Stimulated activated CD8-positive, alpha-beta memory T cell treated with anti-CD3 and anti-CD28 coated beads, Interleukin-15, amount 100 ng/mL, for 1 hour (primary cell): Measurements from ENCODE around the gene STX5.
"Not testable (repeated sequence)": the region's sequence is repeated elsewhere in the genome, so short reads cannot be mapped to it uniquely, and the experiment has no call there.

Experiments
- DNase-seq: peaks from one replicate; pipeline ENCODE4 v3.0.0-alpha.2; 2020; ENCODE audit warnings: low read depth

STX5 gene

DNA sequence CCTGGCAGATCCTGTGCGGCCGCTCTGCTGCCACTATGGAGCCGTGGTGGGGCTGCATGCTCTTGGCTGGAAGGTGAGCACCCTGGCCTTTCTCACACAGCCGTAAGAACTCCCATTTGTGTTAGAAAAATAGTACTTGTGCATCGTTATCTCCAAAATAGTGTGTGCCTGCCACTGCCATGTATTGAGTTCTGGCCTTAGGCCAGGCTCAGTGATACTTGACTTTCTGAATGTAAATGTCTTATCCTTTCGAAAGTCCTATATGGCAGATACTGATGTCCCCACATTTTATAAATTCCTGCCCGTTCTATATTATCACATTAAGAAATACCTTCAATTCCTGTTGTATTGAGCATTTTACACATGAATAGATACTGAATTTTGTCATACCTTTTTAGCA lies 49.1 kb downstream of the STX5 start:
- DNase-seq = no peak

DNA sequence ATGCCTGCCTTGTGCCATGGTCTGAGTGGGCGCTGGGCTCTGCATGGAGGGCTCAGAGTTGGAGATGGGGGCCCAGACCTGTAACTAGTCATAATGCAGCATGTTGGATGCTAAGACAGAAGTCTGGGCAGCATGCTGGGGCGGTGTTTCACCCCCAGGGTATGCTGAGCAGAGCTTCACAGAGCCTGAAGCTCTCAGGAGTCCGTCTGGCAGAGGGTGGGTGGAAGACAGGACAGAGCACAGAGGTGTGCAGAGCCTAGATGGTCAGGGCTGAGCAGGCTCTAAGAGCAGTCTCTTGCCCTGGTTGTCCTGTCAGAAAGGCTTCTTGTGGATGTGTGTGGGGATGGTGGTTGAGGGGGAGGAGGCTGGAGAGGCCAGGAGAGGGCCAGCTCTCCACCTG lies 53.4 kb downstream of the STX5 start:
- no peak for DNase-seq

DNA sequence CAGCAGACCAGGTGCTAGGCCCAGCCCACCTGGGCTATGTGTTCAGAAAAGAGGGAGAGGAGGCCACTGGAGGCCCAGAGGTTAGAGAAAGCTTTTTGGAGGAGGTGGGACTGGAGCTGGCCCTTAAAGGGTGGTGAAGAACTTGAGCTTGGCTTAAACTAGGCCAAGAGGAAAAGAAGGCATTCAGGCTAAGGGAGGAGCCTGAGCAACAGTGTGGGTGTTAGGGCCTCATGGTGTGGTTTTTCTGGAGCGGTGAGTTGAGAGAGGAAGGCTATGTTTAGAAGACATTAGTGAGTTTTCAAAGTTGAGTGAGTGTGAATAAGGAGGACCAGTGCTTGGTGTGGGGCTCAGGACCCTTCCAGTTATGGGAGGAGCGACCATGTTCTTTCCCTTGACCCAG lies 54.5 kb downstream of the STX5 start:
- DNase-seq = no peak

DNA sequence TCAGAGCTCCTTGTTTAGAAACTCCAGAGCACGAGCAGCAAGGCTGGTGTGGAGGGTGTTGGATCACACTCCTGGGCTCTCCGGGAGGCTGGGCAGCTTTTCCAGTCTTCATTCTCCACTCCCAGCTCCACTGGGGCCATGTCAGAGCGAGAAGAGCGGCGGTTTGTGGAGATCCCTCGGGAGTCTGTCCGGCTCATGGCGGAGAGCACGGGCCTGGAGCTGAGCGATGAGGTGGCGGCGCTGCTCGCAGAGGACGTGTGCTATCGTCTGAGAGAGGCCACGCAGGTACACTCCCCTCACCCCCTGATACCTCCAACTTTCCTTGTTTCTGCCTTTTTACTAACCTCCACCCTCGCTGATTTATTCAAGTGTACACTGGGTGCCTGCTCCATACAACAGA lies 56.2 kb downstream of the STX5 start:
- DNase-seq = no peak

DNA sequence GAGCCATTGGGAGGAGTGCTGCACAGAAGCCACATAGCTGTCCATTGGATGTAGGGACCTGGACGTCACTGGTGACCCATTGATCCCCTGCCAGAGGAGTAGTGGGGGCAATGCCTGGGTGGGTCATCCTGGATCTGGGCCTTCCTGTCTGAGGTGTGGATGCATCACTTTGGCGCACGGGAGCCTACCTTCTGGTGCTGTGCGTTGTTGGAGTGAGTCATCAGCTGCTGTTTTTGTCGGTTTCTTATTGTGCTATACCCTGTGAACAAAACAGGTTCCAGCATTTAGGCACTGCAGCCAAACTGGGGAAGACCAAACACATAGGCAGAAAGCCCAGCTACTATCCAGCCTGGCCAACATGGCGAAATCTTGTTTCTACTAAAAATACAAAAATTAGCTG lies 57.4 kb downstream of the STX5 start:
- DNase-seq = no peak

DNA sequence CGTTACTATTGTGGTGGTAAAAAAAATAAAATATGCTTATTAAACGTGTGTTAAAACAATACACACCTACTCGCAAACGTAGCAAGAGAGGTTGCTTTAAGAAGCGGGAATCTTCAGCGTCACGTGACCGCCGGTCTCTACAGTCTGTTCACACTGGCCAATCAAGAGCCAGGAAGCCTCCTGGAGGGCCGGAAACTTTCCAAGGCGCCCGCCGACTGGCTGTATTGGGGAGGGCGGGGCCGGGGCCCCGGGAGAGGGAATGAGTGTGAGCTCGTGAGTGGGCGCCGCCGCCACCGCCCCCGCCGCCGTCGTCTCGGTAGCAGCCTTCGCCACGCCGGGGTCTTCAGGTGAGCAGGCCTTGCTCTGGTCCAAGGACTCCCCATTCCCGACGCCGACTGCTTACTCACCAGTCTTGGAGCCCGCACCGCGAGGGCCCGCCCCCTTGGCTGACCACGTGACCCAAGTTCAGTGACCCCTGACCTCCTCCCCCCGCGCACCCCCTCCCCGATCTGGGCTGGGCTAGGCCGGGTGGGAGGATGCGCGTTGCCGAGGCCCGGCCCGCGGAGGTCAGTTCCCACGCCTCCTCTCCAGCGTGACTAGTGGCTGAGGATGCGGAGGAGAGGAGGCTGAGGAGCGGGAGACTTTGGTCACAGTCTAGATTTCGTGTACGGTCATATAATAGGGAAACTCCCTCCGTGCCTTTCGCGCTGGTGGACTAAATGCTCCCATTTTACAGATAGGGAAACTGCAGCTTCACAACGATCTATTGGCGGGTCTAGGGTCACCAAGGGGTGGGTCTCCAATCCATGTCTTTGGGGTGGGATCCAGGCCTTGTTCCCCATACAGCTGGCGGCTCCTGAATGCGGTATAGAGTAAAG lies 60.5 kb downstream of the STX5 start, which contains the start of gene TAF6L:
TAF6L (plus strand) TSS at position 253 of the 878 bp plus-strand sequence. CDS start 4,388 bp downstream, outside the sequence.
- DNase-seq = peak; percentile 81

DNA sequence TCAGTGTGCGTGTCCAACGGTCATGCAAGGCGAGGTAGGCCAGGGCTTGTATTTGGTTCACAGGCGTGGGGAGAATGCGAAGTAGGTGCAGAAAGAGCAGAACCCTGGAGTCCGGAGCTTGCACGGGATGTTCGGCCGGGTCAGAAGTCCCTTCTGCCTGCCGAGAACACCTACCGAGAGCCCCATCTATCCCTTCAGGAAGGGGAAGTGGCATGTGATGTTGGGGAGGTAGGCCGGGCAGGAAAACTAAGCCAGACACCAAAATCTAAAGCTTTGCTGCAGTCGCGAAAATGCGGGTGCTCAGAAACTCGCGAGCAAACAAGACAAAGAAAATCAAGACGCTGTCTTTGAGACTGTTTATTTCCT lies 61.1 kb downstream of the STX5 start:
- no peak for DNase-seq

DNA sequence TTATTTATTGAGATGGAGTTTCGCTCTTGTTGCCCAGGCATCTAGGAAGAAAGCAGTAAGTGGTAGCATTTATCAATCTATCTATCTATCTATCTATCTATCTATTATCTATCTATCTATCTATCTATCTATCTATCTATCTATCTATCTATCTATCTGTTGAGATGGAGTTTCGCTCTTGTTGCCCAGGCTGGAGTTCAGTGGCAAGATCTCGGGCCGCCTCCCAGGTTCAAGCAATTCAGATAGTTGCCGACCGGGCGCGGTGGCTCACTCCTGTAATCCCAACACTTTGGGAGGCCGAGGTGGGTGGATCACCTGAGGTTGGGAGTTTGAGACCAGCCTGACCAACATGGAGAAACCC lies 71.0 kb downstream of the STX5 start:
- not testable (repeated sequence) for DNase-seq

DNA sequence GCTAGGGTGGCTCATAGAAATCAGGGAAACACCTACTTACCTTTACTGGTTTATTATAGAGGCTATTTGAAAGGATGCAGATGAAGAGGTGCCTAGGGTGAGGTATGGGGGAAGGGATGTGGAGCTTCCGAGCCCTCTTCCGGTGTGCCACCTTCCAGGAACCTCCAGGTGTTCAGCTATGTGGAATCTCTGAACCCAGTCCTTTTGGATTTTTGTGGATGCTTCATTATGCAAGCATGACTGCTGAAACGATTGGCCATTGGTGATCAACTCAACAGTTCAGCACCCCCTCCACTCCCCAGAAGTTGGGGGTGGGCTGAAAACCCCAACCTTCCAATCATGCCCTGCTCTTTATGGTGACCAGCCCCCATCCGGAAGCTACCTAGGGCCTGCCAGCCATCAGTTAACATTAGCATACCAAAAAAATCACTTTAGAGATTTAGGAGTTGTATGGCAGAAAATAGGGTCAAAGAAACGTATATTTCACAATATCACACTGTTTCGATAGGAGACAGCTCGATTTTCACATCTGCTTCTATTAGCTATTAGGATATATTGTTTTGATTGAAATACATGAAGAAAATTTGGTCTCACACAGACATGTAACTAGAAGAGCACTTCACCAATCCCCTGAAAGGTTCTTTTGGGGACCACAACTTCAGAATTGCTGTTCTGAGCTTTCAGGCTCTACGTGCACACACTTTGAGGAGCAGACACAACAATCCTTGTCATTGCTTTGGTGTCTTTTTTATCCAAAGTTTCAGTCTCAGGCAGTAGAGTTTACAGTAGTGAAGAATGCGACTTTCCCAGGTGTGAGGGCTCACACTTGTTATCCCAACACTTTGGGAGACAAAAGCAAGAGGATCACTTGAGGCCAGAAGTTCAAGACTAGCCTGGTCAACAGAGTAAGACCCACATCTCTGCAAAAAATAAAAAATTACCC lies 73.7 kb downstream of the STX5 start:
- DNase-seq = no peak
